HCT116 (cell line): ENCODE data around the gene ILRUN. TPM values are rescaled to one million over a fixed set of nuclear protein-coding genes. Genes with fewer than 3 reads are reported as not detected.

Experiments
- ATAC-seq: fragments of 200-7000 bp; cut with Tn5 transposase; 2 replicates; pipeline ENCODE4 v1.9.1; 2020; ENCODE audit warnings: mild to moderate bottlenecking, moderate library complexity
- BruUV-seq: library from RNA; stranded (reverse); fragments of 400-500 nt; replicated peaks from 2 replicates; lab custom pipeline; 2021; lab: Mats Ljungman, UMichigan
- CTCF ChIA-PET: fragments of 300-600 bp; sonication (Branson Sonifier 250); formaldehyde crosslinking; loops from one replicate; lab custom pipeline; 2021; ENCODE audit warnings: antibody characterized with exemption; lab: Charles Lee
- POLR2A ChIA-PET: fragments of 300-600, 350-600 bp; sonication (Branson Sonifier 250); formaldehyde crosslinking; loops from one replicate; lab custom pipeline; 2021; ENCODE audit warnings: antibody characterized with exemption; lab: Charles Lee
- RAD21 ChIA-PET, 2 experiments: fragments of 300-600 bp; sonication (Branson Sonifier 250); formaldehyde crosslinking; loops; one replicate each; lab custom pipeline; 2023; ENCODE audit warnings: low total read pairs in 2 of 2; ENCODE audit not compliant: uncharacterized antibody in 2 of 2, unreplicated experiment in 2 of 2, low non-redundant PET in 1 of 2; lab: Charles Lee
- DNase-seq: peaks from one replicate; pipeline ENCODE4 v3.0.0-alpha.2; 2010; ENCODE audit warnings: low read depth, low spot score
- H2AFZ ChIP-seq: fragments of 200-600 bp; shearing (Covaris generic), sonication (generic); 2 replicates; pipeline ENCODE4 v1.6.1; 2017; ENCODE audit warnings: low read depth, mixed run types, mixed read lengths, antibody characterized with exemption, low read length; ENCODE audit not compliant: poor library complexity, severe bottlenecking
- H3K27ac ChIP-seq: 2 replicates; pipeline ENCODE4 v1.5.1; 2012; ENCODE audit warnings: low read depth, low read length
- H3K27me3 ChIP-seq: fragments of 200-600 bp; sonication (generic); 2 replicates; pipeline ENCODE4 v1.6.1; 2016; ENCODE audit warnings: mixed run types, low read length, mixed read lengths; ENCODE audit not compliant: insufficient read depth
- H3K36me3 ChIP-seq, 2 experiments: fragments of 200-500 bp in 1 of 2; fragments of 200-600 bp in 1 of 2; sonication (Bioruptor generic) in 1 of 2; sonication (generic) in 1 of 2; 2 replicates each; pipeline versions ENCODE4 v1.5.1 to v1.6.1; 2014 to 2016; ENCODE audit warnings: low read length in 2 of 2, inconsistent platforms in 1 of 2, mixed read lengths in 1 of 2, mixed run types in 1 of 2; ENCODE audit not compliant: insufficient read depth in 2 of 2, control insufficient read depth in 1 of 2
- H3K4me1 ChIP-seq, 2 experiments: fragments of 200-600 bp in 1 of 2; sonication (generic) in 1 of 2; 2 replicates each; pipeline versions ENCODE4 v1.5.1 to v1.6.1; 2012 to 2017; ENCODE audit warnings: low read length in 2 of 2, inconsistent platforms in 1 of 2, mild to moderate bottlenecking in 1 of 2, mixed read lengths in 1 of 2, mixed run types in 1 of 2, moderate library complexity in 1 of 2; ENCODE audit not compliant: insufficient read depth in 2 of 2, control insufficient read depth in 1 of 2
- H3K4me2 ChIP-seq: fragments of 200-600 bp; sonication (generic); 2 replicates; pipeline ENCODE4 v1.6.1; 2017; ENCODE audit warnings: mixed run types, low read length, mixed read lengths
- H3K4me3 ChIP-seq, 2 experiments: fragments of 200-600 bp in 1 of 2; sonication (generic) in 1 of 2; replicated peaks in 1 of 2; 2 replicates each; pipeline ENCODE4 v1.5.1; 2011 to 2016; ENCODE audit warnings: low read length in 2 of 2, control low read depth in 1 of 2, low read depth in 1 of 2, mild to moderate bottlenecking in 1 of 2, mixed read lengths in 1 of 2, mixed run types in 1 of 2
- H3K79me2 ChIP-seq: fragments of 200-600 bp; sonication (generic); 2 replicates; pipeline ENCODE4 v1.6.1; 2017; ENCODE audit warnings: mild to moderate bottlenecking, mixed run types, low read length, moderate library complexity, mixed read lengths; ENCODE audit not compliant: insufficient read depth
- H3K9ac ChIP-seq: fragments of 200-600 bp; sonication (generic); 2 replicates; pipeline ENCODE4 v1.6.1; 2016; ENCODE audit warnings: low read length, mixed read lengths
- H3K9me2 ChIP-seq: fragments of 200-600 bp; sonication (generic), shearing (Covaris generic); 2 replicates; pipeline ENCODE4 v1.6.1; 2017; ENCODE audit warnings: mixed run types, mild to moderate bottlenecking, moderate library complexity; ENCODE audit not compliant: insufficient read depth
- H3K9me3 ChIP-seq, 2 experiments: fragments of 200-500 bp in 1 of 2; fragments of 200-600 bp in 1 of 2; sonication (Bioruptor generic) in 1 of 2; sonication (generic) in 1 of 2; 2 replicates each; pipeline ENCODE4 v1.6.1; 2014 to 2017; ENCODE audit warnings: low read length in 2 of 2, mixed read lengths in 2 of 2, inconsistent platforms in 1 of 2, low read depth in 1 of 2, mild to moderate bottlenecking in 1 of 2, mixed run types in 1 of 2, moderate library complexity in 1 of 2; ENCODE audit not compliant: control insufficient read depth in 1 of 2, insufficient read depth in 1 of 2
- H4K20me1 ChIP-seq: fragments of 200-600 bp; sonication (generic), shearing (Covaris generic); 2 replicates; pipeline ENCODE4 v1.6.1; 2017; ENCODE audit warnings: mixed run types, mild to moderate bottlenecking, moderate library complexity; ENCODE audit not compliant: insufficient read depth
- POLR2A ChIP-seq: IDR thresholded peaks from 2 replicates; pipeline ENCODE4 v1.7.0; 2011; ENCODE audit warnings: borderline replicate concordance; ENCODE audit not compliant: insufficient read depth, insufficient read length; ENCODE audit errors: extremely low read depth
- REST ChIP-seq: IDR thresholded peaks from 2 replicates; pipeline ENCODE4 v1.6.1; 2012; ENCODE audit warnings: low read depth
- TCF7L2 ChIP-seq: IDR thresholded peaks from 2 replicates; pipeline ENCODE4 v1.7.0; 2011; ENCODE audit warnings: borderline replicate concordance, inconsistent platforms; ENCODE audit not compliant: insufficient read depth, insufficient read length; ENCODE audit errors: extremely low read depth
- intact Hi-C: fragments of 100-400 bp; cut with micrococcal nuclease; formaldehyde crosslinking; loops from 2 replicates; pipeline ENCODE4 v1.10.0; 2022
- total RNA-seq: library from RNA; stranded (reverse); gene quantifications from one replicate; pipeline ENCODE4 v1.2.1, GENCODE V29; 2021; ENCODE audit not compliant: unreplicated experiment

The ILRUN gene
- total RNA-seq, 1 experiment from 2014 or later = 51.9 TPM

DNA sequence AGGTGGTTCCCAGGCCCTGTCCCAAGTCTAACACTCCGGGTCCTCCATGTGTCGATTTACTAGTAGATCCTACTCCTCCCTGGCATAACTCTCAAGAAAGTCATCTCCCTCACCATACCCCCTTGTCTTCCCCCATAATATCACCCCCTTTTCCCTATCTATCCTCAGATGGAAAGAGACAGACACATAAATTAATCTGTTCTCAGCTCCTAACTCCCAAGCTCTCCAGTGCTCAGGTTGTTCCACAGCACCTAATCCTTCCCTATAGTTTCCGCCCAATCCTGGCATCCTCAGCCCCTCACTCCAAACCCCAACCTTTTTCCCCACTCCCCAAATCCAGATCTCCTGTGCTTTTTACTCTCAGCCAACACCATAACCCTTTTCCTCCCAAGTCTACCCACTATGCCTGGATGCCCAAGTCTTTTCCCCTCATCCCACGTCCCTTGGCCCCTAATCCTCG, 808 bp downstream of the ILRUN start (continued):
- no peak for TF ChIP-seq REST
- TF ChIP-seq POLR2A = no peak

DNA sequence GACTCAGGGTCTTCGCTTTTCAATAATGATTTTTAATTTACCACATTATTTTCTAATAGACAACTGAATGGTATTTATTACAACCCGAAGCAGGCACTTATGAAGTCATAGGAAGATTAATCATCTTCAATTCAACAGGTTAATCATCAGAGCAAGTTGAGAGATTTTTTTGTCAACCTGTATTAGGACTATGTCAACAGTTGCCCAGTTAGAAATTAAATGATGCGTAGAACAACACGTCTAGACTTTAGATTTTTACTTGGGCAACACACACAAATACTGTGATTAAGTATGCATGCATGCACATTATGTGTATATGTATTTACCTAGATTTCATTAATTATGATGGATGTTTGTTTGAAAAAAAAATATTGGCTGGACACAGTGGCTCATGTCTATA, 4.3 kb downstream of the ILRUN start:
- H3K27me3 ChIP-seq = no peaks in the 10 kb centered on the region
- TF ChIP-seq REST = no peak
- TF ChIP-seq TCF7L2 = no peak
- TF ChIP-seq, all 23 proteins: peak for 0
- no peak for DNase-seq
- ChIA-PET RAD21 (no interaction called here), CTCF (no interaction called here), POLR2A (no interaction called here)
- no peak for ATAC-seq
- Histone ChIP-seq H3K4me3 (no peak overlapping the region), H3K9me2 (no peaks in the 10 kb centered on the region), H3K79me2 (peaks cover 89% of the 10 kb centered on the region), H3K4me2 (no peak overlapping the region), H3K4me1 (peaks cover 0 to 15% of the 10 kb centered on the region in 2 experiments; a peak in 3 of 4 replicates), H3K36me3 (no peaks in the 10 kb centered on the region), H3K9me3 (no peaks in the 10 kb centered on the region), H3K27ac (no peak overlapping the region), H3K9ac (no peak overlapping the region), H4K20me1 (no peaks in the 10 kb centered on the region), H2AFZ (no peak overlapping the region)
- no TSS peak for BruUV-seq
- intact Hi-C loops = no loop called here
